Kasumi-1 (cell line): ENCODE results near the gene GALNT9.
"Not testable (repeated sequence)": the region's sequence is repeated elsewhere in the genome, so short reads cannot be mapped to it uniquely, and the experiment has no call there.

Source experiments
- DNase-seq, 2 experiments: peaks; one replicate each; lab custom pipeline; 2025; lab: John Stamatoyannopoulos, UW

The GALNT9 gene

DNA sequence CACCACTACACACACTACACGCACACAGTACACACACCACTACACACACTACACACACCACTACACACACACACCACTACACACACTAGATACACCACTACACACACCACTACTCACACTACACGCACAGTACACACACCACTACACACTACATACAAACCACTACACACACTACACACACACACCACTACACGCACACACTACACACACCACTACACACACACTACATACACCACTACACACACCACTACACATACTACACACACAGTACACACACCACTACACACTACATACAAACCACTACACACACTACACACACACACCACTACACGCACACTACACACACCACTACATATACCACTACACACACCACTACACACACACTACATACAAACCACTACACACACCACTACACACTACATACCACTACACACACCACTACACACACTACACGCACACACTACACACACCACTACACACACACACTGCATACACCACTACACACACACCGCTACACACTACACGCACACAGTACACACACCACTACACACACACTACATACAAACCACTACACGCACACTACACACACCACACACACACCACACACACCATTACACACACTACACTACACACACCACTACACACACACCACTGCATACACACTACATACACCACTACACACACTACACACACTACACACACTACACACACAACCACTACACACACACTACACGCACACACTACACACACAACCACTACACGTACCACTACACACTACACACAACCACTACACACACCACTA lies 173.4 kb downstream of the GALNT9 start:
- no peak for DNase-seq

DNA sequence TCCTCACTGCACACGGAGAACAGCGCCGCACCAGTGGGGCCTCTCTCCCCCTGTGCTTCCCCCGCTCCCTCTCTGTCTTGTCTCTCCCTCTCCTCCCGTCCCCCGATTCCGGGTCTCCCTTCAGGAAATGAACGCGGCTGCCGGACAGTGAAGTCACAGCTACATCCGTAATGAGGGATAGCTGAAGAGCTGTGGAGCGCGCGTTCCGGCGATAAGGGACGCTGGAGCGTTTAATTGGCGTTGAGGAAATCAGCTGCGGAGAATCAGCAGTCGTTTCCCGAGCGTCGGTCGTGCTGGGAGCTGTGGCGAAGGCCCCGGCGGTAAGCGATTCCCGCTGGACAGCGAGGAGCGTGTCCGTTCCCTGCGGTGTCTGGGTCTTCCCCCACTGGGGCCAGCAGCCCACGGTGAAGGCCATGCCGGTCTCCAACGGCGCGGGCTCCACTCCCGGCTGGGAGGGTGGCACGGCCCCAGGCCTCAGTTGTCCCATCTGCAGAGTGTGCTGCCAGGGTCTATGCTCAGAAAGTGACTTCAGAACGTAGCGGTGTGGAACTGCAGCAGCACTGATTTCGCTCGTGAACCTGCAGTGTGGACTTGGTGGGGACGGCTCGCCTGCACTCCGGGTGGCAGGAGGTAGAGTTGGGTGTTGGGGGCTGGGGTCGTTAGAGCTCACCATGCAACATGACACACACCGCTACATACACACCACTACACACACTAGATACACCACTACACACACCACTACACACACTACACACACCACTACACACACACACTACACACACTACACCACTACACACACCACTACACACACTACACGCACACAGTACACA lies 174.2 kb downstream of the GALNT9 start:
- DNase-seq = no peak

DNA sequence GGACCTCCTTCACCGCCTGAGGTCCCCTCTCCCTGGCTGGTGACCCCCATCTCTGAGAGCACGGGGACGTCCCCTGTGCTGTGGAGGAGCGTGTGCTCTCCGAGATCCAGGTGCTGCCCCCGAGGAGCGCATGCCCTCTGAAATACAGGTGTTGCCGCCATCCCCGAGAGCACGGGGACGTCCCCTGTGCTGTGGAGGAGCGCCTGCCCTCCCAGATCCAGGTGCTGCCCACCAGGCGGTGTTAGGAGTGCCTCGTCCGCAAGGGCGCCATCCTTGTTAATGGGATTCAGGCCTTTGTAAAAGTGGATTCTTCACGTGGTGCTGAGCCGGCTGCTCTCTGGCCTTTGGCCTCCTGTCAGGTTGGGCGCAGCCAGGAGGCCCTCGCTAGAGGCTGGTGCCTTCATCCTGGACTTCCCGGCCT lies 175.0 kb downstream of the GALNT9 start:
- DNase-seq = no peak

DNA sequence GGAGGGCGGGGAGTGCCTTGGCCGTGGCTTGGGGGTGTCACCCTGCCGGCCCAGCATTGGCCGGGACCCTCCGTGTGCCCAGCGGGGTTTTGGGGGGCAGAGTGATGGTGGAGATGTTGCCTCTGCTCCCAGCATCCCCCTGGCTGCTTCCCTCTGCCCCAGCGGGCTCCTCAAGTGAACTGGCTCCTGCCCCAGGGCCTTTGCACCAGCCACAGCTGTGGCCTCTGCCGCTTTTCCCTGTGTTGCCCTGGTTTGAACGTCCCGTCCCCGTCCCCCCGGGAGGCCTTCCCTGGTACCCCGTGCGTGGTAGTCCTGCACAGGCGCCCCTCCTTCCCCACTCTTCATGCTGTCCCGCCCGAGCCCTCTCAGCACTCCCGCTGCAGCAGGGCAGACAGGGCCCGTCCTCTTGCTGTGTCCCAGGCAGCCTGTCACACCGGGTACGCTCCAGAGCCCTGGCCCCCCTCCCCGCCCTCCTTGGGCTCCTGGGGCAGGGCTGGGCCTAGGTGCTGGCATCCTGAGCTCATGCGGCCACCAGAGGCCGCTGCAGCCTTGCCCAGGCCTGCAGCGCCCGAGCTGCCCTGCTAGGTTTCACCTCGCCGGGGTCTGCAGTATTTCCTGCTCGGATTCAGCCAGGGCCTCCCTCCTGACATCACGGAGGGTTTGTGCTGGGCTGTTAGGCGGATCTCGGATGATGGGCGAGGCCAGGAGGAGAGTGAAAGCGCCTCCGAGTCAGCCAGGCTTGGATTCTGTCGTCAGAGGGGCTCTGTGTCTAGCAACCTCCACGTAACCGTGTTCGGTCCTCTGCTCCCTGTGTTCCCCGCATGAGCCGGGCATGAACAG lies 175.7 kb downstream of the GALNT9 start:
- DNase-seq = peak; percentile 64 to 77

DNA sequence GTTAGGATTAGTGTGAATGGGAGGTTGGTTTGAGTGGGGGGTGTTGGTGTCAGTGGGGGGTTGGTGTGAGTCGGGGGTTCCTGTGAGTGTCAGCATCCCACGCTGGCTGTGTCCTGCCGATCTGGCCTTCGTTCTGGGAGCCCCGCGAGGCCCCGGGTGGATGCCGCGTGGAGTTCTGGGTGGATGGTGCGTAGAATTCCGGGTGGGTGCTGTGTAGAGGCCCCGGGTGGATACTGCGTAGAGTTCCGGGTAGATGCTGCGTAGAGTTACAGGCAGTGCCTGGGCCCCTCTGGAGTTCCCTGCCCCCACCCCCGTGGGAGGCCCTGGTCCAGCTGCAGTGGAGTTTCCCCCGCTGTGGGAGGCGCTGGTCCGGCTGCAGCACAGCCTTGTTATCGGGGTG lies 176.4 kb downstream of the GALNT9 start:
- no peak for DNase-seq

DNA sequence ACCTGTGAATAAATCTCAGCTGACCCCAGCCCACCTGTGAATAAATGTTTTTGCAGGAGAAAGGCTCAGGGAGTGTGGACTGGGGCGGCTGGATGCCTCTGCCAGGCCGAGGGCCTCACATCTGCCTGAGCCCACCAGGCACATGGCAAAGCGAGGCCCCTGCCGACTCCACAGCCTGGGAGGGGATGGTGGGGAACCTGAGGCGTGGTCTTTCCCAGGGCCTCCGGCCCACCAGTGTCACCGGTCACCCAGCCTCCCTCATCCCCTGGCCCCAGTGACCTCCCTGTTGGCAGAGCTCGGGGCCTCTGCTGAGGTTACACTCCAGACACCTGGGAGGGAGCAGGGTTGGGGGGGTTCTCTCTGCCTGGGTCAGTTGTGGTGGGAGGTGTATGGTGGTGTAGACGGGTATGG lies 177.0 kb downstream of the GALNT9 start:
- no peak for DNase-seq

DNA sequence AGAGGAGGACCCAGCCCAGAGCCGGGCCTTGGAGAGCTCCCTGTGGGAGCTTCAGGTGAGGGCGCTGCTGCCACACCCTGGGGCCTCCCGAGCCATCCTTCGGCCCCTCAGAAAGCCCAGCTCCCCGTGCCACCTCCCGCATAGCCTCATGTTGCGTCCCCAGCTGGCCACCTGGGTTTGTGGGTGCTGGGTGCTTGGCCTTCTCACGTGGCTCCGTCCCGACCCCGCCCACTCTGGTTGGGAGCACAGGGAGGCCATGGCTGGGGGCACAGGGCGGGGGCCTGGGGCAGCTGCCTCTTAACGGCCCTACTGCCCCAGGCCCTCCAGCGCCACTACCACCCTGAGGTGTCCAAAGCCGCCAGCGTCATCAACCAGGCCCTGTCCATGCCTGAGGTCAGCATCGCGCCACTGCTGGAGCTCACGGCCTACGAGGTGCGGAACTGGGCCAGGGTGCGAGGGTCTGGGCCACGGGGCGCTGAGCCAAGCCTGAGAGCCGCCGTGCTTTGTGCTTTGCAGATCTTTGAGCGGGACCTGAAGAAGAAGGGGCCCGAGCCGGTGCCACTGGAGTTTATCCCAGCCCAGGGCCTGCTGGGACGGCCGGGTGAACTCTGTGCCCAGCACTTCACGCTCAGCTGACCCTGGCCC lies 177.5 kb downstream of the GALNT9 start:
- DNase-seq = no peak

DNA sequence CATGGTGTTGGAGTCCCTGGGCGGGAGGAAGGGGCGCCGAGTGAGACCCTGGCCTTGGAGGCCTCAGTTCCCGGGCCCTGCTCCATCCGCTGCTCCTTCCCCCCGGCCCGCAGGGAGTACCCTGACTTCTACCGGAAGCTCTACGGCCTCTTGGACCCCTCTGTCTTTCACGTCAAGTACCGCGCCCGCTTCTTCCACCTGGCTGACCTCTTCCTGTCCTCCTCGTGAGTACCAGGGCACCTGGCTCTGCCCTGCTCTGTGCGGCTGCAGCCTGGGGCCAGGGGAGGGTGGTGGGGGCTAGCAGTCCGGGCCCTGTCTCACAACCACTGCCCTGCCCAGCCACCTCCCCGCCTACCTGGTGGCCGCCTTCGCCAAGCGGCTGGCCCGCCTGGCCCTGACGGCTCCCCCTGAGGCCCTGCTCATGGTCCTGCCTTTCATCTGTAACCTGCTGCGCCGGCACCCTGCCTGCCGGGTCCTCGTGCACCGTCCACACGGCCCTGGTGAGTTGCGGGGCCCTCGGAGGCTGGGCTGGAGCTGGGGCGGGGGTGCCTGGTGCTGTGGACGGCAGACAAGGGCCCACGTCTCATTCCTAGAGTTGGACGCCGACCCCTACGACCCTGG lies 178.1 kb downstream of the GALNT9 start:
- no peak for DNase-seq

DNA sequence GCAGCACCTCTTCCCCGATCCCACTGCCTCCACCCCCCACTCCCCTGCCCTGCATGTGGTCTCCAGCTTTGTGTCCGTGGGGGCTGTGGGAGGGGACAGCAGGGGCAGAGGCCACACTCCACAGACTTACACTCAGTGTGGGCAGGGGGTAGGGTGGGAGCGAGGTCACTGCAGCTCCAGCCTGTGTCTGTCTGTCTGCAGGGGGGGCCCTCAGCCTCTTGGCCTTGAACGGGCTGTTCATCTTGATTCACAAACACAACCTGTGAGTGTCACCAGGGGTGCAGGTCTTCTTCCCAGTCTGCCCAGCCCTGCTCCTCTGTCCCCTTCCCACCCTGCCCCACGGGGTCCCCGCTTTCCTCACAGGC lies 178.6 kb downstream of the GALNT9 start:
- DNase-seq = no peak

DNA sequence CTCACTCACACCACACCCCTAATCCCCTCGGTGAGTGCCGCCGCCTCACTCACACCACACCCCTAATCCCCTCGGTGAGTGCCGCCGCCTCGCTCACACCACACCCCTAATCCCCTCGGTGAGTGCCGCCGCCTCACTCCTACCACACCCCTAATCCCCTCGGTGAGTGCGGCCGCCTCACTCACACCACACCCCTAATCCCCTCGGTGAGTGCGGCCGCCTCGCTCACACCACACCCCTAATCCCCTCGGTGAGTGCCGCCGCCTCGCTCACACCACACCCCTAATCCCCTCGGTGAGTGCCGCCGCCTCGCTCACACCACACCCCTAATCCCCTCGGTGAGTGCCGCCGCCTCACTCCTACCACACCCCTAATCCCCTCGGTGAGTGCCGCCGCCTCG lies 179.9 kb downstream of the GALNT9 start:
- DNase-seq = not testable (repeated sequence)

DNA sequence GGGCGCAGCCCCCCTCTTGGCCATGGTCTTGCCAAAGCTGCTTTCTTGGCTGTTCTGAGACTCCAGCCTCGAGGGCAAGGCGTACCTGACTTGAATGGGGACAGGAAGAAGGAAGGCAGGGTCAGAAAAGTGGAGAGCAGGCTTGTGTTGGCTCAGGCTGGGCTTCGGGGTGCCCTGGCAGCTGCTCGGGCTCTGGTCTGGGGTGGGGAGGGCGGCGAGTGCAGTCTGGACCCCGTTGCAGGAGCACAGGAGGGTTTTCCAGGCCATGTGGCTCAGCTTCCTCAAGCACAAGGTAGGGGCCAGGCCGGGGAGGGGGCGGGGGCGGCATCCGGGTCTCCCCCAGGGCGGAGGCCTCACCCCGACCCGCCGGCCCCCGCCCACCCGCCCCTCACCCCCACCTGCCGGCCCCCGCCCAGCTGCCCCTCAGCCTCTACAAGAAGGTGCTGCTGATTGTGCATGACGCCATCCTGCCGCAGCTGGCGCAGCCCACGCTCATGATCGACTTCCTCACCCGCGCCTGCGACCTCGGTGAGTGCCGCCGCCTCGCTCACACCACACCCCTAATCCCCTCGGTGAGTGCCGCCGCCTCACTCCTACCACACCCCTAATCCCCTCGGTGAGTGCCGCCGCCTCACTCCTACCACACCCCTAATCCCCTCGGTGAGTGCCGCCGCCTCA lies 180.9 kb downstream of the GALNT9 start:
- DNase-seq = no peak

DNA sequence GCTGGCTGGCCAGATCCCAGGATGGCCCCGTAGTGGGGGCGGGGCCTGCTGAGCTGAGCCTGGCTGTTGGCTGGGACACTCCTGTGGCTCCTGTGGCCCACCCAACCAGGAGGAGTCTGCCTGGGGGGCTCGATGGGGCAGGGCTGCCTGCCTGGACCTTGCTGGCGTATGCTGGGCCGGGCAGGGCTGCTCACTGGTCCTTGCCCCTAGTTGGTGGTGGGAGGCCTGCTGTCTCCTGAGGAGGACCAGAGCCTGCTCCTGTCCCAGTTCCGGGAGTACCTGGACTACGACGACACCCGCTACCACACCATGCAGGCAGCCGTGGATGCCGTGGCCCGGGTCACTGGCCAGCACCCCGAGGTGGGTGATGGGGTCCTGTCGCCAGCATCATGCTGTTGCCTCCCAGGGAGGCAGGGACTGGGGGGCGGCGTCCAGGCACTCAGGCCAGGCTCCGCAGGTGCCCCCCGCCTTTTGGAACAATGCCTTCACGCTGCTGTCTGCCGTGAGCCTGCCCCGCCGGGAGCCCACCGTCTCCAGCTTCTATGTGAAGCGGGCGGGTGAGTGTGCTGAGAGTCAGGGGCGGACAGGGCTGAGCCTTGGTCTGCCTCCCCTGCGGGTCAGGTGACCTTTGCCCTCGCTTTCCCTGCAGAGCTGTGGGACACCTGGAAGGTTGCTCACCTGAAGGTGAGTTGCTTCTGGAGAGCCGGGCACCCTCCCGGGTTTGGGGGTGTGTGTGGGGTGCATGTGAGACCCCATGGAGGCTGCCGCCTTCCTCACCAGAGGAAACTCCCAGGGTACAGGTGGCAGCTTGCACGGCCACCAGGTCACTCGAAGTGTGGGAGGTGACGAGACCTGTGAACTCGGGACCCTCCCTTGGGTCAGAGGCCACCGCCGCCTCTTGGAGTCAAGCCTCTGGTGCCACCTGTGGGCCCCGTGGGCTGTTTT lies 181.7 kb downstream of the GALNT9 start:
- DNase-seq = no peak

DNA sequence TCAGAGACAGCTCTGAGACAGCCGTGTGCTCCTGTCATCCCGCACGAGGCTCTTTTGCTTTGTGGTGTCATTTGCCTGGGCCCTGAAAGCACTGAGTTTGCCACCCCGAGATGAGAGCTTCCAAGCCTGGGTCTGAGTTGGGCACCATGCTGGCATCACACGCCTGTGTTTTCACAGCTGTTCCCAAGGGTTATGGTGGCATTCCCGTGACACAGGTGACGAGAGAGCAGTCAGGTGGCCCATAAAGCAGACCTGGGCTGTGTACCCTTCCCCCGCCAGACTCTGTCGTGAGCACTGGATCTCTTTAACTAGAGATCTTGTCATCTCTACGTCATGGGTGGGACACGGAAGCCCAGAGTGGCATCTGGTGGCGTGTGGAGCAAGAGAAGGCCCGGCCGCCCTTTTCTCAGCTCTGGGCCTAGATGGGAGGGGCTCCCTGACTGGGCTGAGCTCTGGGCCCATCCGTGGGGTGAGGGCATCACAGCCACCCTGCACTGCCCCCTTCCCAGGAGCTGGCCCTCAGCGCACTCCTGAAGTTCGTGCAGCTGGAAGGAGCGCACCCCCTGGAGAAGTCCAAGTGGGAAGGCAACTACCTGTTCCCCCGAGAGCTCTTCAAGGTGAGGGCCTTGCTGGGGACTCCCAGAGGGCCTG lies 182.5 kb downstream of the GALNT9 start:
- no peak for DNase-seq
